BLaER1 treated with 17β-estradiol and CSF1 and Interleukin-3, amounts not matched to agents 10 nM and 100 nM (cell line): ENCODE results near the gene SLC16A2.
"Not testable (repeated sequence)": the region's sequence is repeated elsewhere in the genome, so short reads cannot be mapped to it uniquely, and the experiment has no call there.

Source experiments
- H3K27ac ChIP-seq, 11 experiments: shearing (Covaris generic); formaldehyde crosslinking; 2 replicates each; pipeline ENCODE4 v1.8.1; 2022
- H3K27me3 ChIP-seq, 11 experiments: shearing (Covaris generic); formaldehyde crosslinking; 2 replicates each; pipeline ENCODE4 v1.8.1; 2022
- H3K36me3 ChIP-seq, 11 experiments: shearing (Covaris generic); formaldehyde crosslinking; 2 replicates each; pipeline ENCODE4 v1.8.1; 2022
- H3K4me1 ChIP-seq, 10 experiments: shearing (Covaris generic); formaldehyde crosslinking; 2 replicates each; pipeline ENCODE4 v1.8.1; 2022
- H3K4me2 ChIP-seq, 11 experiments: shearing (Covaris generic); formaldehyde crosslinking; 2 replicates each; pipeline ENCODE4 v1.8.1; 2022
- H3K4me3 ChIP-seq, 10 experiments: shearing (Covaris generic); formaldehyde crosslinking; 2 replicates each; pipeline ENCODE4 v1.8.1; 2022
- H3K9ac ChIP-seq, 11 experiments: shearing (Covaris generic); formaldehyde crosslinking; 2 replicates each; pipeline ENCODE4 v1.8.1; 2022
- H3K9me3 ChIP-seq, 11 experiments: shearing (Covaris generic); formaldehyde crosslinking; replicated peaks in 1 of 11; 2 replicates each; pipeline ENCODE4 v1.8.1; 2022
- H4K20me1 ChIP-seq, 11 experiments: shearing (Covaris generic); formaldehyde crosslinking; 2 replicates each; pipeline ENCODE4 v1.8.1; 2022
- Cebpa-rat ChIP-seq, 11 experiments: shearing (Covaris generic); IDR thresholded peaks; 2 replicates each; pipeline ENCODE4 v1.8.1; 2022

Gene SLC16A2

DNA sequence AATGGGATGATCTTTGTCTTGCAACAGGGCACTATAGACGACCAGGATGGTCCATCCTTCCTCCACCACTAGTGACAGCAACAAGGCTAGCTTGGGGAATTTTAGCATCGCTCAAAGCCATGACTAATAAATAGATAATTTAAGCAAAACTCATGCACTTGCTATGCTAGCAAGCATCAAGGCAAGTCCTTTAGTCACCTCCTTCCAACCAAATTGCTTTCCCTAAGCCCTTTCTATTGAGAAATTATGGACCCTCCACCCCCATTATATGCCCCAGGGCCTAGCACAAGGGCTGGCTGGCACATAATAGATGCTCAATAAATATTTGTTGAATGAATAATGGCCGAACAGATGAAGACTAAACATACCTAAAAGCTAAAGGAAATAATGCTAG, 28.6 kb downstream of the SLC16A2 start:
- peaks cover 67 to 93% (median 82%) of the 10 kb centered on the region in 11 experiments for H3K27me3 ChIP-seq
- peak overlapping the region in 4 of 11 experiments; percentile 55 to 72 (median 67); a peak in 4 of 22 replicates for H3K27ac ChIP-seq
- peaks cover 7 to 33% (median 25%) of the 10 kb centered on the region in 10 experiments for H3K4me1 ChIP-seq
- H3K4me2 ChIP-seq: 0 out of 22 replicates have a peak overlapping the region, but pooled peaks of 1 of the 11 experiments have one; percentile 34
- H3K9me3 ChIP-seq: no peaks in the 10 kb centered on the region
- H3K36me3 ChIP-seq: no peaks in the 10 kb centered on the region
- no peak overlapping the region for H3K4me3 ChIP-seq
- no peak for TF ChIP-seq Cebpa-rat (IDR thresholded peaks at IDR 0.05)
- H4K20me1 ChIP-seq: peaks cover 0 to 6% (median 0%) of the 10 kb centered on the region in 11 experiments; a peak in 3 of 22 replicates
- H3K9ac ChIP-seq: no peak overlapping the region

DNA sequence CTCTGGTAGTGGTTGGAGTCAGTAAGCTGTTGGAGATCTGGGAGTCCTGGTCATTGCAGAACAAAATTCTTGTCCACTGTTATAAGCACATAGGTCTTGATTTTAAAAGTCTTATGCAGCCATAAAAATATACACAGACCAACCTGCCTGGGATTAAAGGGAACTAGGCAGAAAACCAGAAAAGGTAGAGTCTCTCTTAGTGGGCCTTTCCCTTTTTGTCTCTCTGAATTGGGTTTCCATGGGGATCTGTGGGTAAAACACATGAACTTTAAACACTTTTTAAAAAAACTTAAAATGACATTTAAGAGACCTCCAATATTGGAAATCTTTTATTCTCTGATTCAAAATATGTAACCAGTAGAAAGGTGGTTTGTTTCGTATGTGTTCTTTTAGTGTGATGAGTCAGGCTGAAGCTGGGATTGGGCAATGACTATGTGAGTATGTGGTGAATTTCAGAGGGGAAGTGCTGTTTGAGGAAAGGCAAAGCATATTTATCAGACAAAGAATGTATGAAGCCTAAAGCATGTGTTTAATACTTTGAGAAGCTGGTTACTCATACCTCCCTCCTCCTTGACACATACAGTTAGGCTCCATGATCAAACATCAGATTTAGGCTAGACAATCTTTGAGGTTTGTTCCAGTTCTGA, 29.6 kb downstream of the SLC16A2 start:
- Histone ChIP-seq H3K4me2 (peak overlapping the region in 8 of 11 experiments; percentile 4 to 67 (median 43); a peak in 14 of 22 replicates), H3K36me3 (no peaks in the 10 kb centered on the region), H3K27me3 (peaks cover 64 to 93% (median 82%) of the 10 kb centered on the region in 11 experiments), H3K27ac (peak overlapping the region in 8 of 11 experiments; percentile 18 to 72 (median 60); a peak in 14 of 22 replicates), H3K9me3 (no peaks in the 10 kb centered on the region), H4K20me1 (peaks cover 0 to 3% (median 0%) of the 10 kb centered on the region in 11 experiments; a peak in 3 of 22 replicates), H3K4me3 (no peak overlapping the region), H3K4me1 (peaks cover 3 to 29% (median 22%) of the 10 kb centered on the region in 10 experiments), H3K9ac (peak overlapping the region in 4 of 11 experiments; percentile 11 to 40 (median 36); a peak in 4 of 22 replicates)
- peak in 6 of 11 experiments; percentile 16 to 83 (median 60); a peak in 7 of 22 replicates for TF ChIP-seq Cebpa-rat (IDR thresholded peaks at IDR 0.05)

DNA sequence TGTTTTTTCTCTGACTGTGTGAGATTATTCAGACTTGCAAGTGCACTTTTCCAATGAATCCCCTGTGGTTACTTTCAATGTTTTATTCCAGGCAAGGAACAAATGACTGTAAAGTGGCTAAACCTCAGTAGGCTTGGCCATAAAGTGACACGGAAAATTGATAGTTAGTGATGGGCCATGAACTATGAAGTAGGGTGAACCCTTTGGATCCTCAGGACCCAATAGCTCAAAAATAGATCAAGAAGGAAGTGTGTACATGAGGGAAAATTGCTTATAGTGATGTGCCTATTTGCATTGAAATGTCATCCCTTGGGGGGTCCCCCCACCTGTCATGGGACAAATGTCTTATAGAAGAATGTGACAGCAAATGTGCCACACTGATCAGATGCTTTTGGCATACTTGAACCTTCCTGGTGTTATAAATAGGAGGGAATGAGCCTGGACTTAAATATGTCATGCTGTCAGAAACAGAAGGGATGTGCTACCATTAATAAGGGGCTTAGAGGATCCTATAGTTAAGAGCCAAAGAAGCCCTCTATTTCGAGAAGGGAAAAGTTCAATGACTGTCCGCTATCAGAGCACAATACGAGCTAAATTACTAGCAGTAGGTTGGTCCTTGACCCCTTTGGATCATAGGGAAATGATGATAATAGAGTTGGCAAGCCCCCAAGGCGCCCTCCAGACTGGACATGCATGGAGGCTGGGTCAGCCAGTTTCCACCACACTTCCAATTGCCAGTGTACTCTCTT, 30.3 kb downstream of the SLC16A2 start:
- H4K20me1 ChIP-seq: no peaks in the 10 kb centered on the region
- no peak overlapping the region for H3K4me3 ChIP-seq
- H3K4me1 ChIP-seq: peaks cover 0 to 29% (median 20%) of the 10 kb centered on the region in 10 experiments; a peak in 16 of 20 replicates
- no peaks in the 10 kb centered on the region for H3K9me3 ChIP-seq
- peak overlapping the region in 4 of 11 experiments; percentile 11 to 40 (median 36); a peak in 4 of 22 replicates for H3K9ac ChIP-seq
- H3K27me3 ChIP-seq: peaks cover 64 to 93% (median 82%) of the 10 kb centered on the region in 11 experiments
- peak overlapping the region in 8 of 11 experiments; percentile 18 to 72 (median 58); a peak in 14 of 22 replicates for H3K27ac ChIP-seq
- H3K4me2 ChIP-seq: peak overlapping the region in 8 of 11 experiments; percentile 4 to 67 (median 33); a peak in 14 of 22 replicates
- no peaks in the 10 kb centered on the region for H3K36me3 ChIP-seq
- no peak for TF ChIP-seq Cebpa-rat (IDR thresholded peaks at IDR 0.05)

DNA sequence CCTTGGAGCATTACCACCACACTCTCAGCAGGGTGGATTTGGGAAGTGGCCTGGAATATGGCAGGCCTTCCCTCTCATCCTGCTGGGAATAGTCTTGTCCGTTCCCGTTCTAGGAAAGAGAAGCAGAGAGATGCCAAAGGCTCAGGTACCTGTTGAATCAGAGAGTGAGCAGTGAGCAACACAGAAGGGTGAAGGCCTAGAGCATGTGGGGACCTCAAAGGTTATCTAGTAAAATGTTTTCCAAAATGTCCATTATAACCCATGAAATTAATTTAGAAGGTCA, 30.8 kb downstream of the SLC16A2 start:
- Histone ChIP-seq H3K4me3 (no peak overlapping the region), H3K9me3 (no peaks in the 10 kb centered on the region), H3K4me2 (peak overlapping the region in 8 of 11 experiments; percentile 4 to 67 (median 33); a peak in 13 of 22 replicates), H3K4me1 (peaks cover 0 to 29% (median 20%) of the 10 kb centered on the region in 10 experiments; a peak in 16 of 20 replicates), H3K27ac (peak overlapping the region in 6 of 11 experiments; percentile 54 to 72 (median 62); a peak in 8 of 22 replicates), H3K36me3 (no peaks in the 10 kb centered on the region), H4K20me1 (no peaks in the 10 kb centered on the region; a peak in 1 of 22 replicates), H3K9ac (no peak overlapping the region), H3K27me3 (peaks cover 64 to 93% (median 82%) of the 10 kb centered on the region in 11 experiments)
- no peak for TF ChIP-seq Cebpa-rat (IDR thresholded peaks at IDR 0.05)

DNA sequence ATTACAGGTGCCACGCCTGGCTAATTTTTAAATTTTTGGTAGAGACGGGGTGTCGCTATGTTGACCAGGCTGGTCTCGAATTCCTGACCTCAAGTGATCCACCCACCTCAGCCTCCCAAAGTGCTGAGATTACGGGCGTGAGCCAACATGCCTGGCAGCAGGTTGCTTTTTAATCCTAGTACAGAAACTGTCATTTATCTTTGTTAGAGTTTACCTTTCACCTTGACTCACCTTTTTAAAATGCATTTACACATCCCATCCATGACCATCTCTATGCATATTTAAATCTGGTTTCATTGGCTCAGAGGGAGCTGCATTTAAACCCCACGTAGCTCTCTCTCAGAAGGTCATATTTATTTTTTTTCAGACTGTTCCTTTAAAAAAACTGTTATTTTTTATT, 31.9 kb downstream of the SLC16A2 start:
- H3K9me3 ChIP-seq: no peaks in the 10 kb centered on the region
- H3K36me3 ChIP-seq: no peaks in the 10 kb centered on the region
- H4K20me1 ChIP-seq: no peaks in the 10 kb centered on the region; a peak in 1 of 22 replicates
- peaks cover 0 to 29% (median 20%) of the 10 kb centered on the region in 10 experiments; a peak in 16 of 20 replicates for H3K4me1 ChIP-seq
- H3K27ac ChIP-seq: no peak overlapping the region
- no peak overlapping the region for H3K9ac ChIP-seq
- TF ChIP-seq Cebpa-rat (IDR thresholded peaks at IDR 0.05): no peak
- peaks cover 64 to 93% (median 82%) of the 10 kb centered on the region in 11 experiments for H3K27me3 ChIP-seq
- no peak overlapping the region for H3K4me3 ChIP-seq
- no peak overlapping the region for H3K4me2 ChIP-seq

DNA sequence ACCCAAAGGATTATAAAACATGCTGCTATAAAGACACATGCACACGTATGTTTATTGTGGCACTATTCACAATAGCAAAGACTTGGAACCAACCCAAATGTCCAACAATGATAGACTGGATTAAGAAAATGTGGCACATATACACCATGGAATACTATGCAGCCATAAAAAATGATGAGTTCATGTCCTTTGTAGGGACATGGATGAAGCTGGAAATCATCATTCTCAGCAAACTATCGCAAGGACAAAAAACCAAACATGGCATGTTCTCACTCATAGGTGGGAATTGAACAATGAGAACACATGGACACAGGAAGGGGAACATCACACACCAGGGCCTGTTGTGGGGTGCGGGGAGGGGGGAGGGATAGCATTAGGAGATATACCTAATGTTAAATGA, 32.9 kb downstream of the SLC16A2 start:
- H3K27ac ChIP-seq, H3K9ac ChIP-seq, H3K9me3 ChIP-seq, H3K4me2 ChIP-seq, H4K20me1 ChIP-seq, H3K4me3 ChIP-seq, H3K36me3 ChIP-seq: not testable (repeated sequence)
- H3K4me1 ChIP-seq: peaks cover 0 to 29% (median 20%) of the 10 kb centered on the region in 10 experiments; a peak in 16 of 20 replicates
- H3K27me3 ChIP-seq: peaks cover 56 to 93% (median 80%) of the 10 kb centered on the region in 11 experiments

DNA sequence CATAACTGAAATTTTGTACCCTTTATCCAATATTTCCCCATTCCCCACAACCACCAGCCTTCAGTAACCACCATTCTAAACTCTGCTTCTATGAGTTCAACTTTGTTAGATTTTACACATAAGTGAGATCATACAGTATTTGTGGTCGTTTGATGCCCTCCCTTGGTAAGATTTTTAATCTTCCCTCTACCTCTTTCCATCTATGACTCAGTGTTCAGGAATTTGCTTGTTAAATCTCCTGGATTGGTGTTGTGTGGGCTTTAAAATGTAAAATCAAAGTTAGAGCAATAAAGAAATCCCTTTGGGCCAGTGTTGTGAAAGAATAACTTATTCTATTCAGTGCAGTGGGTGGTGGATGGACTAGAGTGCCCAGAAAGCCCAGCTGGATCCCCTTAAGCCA, 37.4 kb downstream of the SLC16A2 start:
- peaks cover 72 to 93% (median 86%) of the 10 kb centered on the region in 11 experiments for H3K27me3 ChIP-seq
- H3K27ac ChIP-seq: no peak overlapping the region
- no peak overlapping the region for H3K4me2 ChIP-seq

DNA sequence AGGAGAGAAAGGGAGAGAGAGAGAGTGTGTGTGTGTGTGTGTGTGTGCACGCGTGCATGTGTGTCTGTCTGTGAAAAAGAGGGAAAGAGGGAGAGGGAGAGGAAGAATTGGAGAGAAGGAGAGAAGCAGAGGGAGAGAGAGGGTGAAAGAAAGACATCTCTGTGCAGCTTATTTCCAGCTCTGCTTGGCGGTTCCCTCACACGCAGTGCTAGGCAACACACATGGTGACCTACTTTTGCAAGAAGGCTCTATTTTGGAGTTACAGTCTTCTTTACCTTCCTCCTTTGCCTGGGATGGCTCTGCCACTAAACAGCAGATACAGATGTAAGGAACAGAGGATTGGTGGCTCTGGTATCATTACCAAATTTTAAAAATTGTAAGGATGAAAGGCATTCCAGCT, 40.1 kb downstream of the SLC16A2 start:
- Histone ChIP-seq H3K4me3 (no peak overlapping the region), H3K9me3 (0 out of 22 replicates have a peak, but pooled peaks cover 0 to 3% (median 0%) of the 10 kb centered on the region in 11 experiments), H3K36me3 (no peaks in the 10 kb centered on the region), H3K9ac (no peak overlapping the region; a peak in 1 of 22 replicates), H3K27ac (peak overlapping the region in 1 of 11 experiments; percentile 7; a peak in 2 of 22 replicates), H4K20me1 (no peaks in the 10 kb centered on the region; a peak in 2 of 22 replicates), H3K27me3 (peaks cover 85 to 100% (median 99%) of the 10 kb centered on the region in 11 experiments), H3K4me2 (peak overlapping the region in 8 of 11 experiments; percentile 3 to 44 (median 36); a peak in 12 of 22 replicates), H3K4me1 (peaks cover 0 to 39% (median 27%) of the 10 kb centered on the region in 10 experiments; a peak in 16 of 20 replicates)
- TF ChIP-seq Cebpa-rat (IDR thresholded peaks at IDR 0.05): no peak

More for the DNA sequence above, 37.4 kb downstream of the SLC16A2 start:
- no peaks in the 10 kb centered on the region for H3K36me3 ChIP-seq
- no peak overlapping the region for H3K4me3 ChIP-seq
- TF ChIP-seq Cebpa-rat (IDR thresholded peaks at IDR 0.05): no peak
- peaks cover 0 to 19% (median 11%) of the 10 kb centered on the region in 10 experiments; a peak in 12 of 20 replicates for H3K4me1 ChIP-seq
- no peaks in the 10 kb centered on the region; a peak in 2 of 22 replicates for H4K20me1 ChIP-seq
- no peak overlapping the region for H3K9ac ChIP-seq
- H3K9me3 ChIP-seq: 0 out of 22 replicates have a peak, but pooled peaks cover 0 to 3% (median 0%) of the 10 kb centered on the region in 11 experiments
